H9 (cell line): Measurements from ENCODE around the gene COMMD9. TPM values are rescaled to one million over a fixed set of nuclear protein-coding genes. Genes with fewer than 3 reads are reported as not detected.

Source experiments
- DNase-seq: peaks from one replicate; pipeline ENCODE4 v3.0.0-alpha.2; 2017
- H2AFZ ChIP-seq: one replicate; pipeline ENCODE4 v1.6.1; 2013; ENCODE audit warnings: mild to moderate bottlenecking, low read length, control low read depth, moderate library complexity
- H2AK5ac ChIP-seq: 2 replicates; pipeline ENCODE4 v1.6.1; 2013; ENCODE audit warnings: low read length, control low read depth, mixed read lengths; ENCODE audit not compliant: insufficient read length
- H2BK120ac ChIP-seq: one replicate; pipeline ENCODE4 v1.6.1; 2013; ENCODE audit warnings: low read depth, mild to moderate bottlenecking, low read length, control low read depth, inconsistent platforms; ENCODE audit not compliant: poor library complexity, severe bottlenecking
- H2BK12ac ChIP-seq: 2 replicates; pipeline ENCODE4 v1.6.1; 2013; ENCODE audit warnings: low read length, control low read depth, mixed read lengths, low read depth; ENCODE audit not compliant: insufficient read length
- H2BK15ac ChIP-seq: 2 replicates; pipeline ENCODE4 v1.6.1; 2013; ENCODE audit warnings: low read depth, low read length, control low read depth
- H2BK20ac ChIP-seq: one replicate; pipeline ENCODE4 v1.6.1; 2013; ENCODE audit warnings: low read depth, mild to moderate bottlenecking, low read length, control low read depth, inconsistent platforms; ENCODE audit not compliant: poor library complexity, severe bottlenecking
- H2BK5ac ChIP-seq: 2 replicates; pipeline ENCODE4 v1.6.1; 2013; ENCODE audit warnings: low read length, control low read depth, mixed read lengths; ENCODE audit not compliant: insufficient read length
- H3K14ac ChIP-seq: 2 replicates; pipeline ENCODE4 v1.6.1; 2013; ENCODE audit warnings: low read length, control low read depth; ENCODE audit not compliant: insufficient read depth
- H3K18ac ChIP-seq: 2 replicates; pipeline ENCODE4 v1.6.1; 2013; ENCODE audit warnings: low read depth, mild to moderate bottlenecking, mixed read lengths, low read length, control low read depth; ENCODE audit not compliant: insufficient read length
- H3K23ac ChIP-seq: 2 replicates; pipeline ENCODE4 v1.6.1; 2013; ENCODE audit warnings: low read length, control low read depth, mixed read lengths, low read depth; ENCODE audit not compliant: insufficient read length
- H3K23me2 ChIP-seq: 2 replicates; pipeline ENCODE4 v1.6.1; 2013; ENCODE audit warnings: low read depth, mild to moderate bottlenecking, mixed read lengths, low read length, control low read depth; ENCODE audit not compliant: insufficient read length, poor library complexity, severe bottlenecking
- H3K27ac ChIP-seq: 2 replicates; pipeline ENCODE4 v1.5.1; 2013; ENCODE audit warnings: low read length, control low read depth, mixed read lengths, low read depth; ENCODE audit not compliant: insufficient read length
- H3K27me3 ChIP-seq: 2 replicates; pipeline ENCODE4 v1.6.1; 2013; ENCODE audit warnings: low read length, control low read depth, inconsistent platforms; ENCODE audit not compliant: insufficient read depth
- H3K4ac ChIP-seq: 2 replicates; pipeline ENCODE4 v1.6.1; 2013; ENCODE audit warnings: low read depth, mild to moderate bottlenecking, control low read depth, inconsistent platforms, low read length, moderate library complexity
- H3K4me1 ChIP-seq: 2 replicates; pipeline ENCODE4 v1.6.1; 2013; ENCODE audit warnings: low read length, control low read depth, inconsistent platforms; ENCODE audit not compliant: insufficient read depth
- H3K4me2 ChIP-seq: 2 replicates; pipeline ENCODE4 v1.6.1; 2013; ENCODE audit warnings: low read length, control low read depth, mixed read lengths; ENCODE audit not compliant: insufficient read length, insufficient read depth
- H3K56ac ChIP-seq: 2 replicates; pipeline ENCODE4 v1.6.1; 2013; ENCODE audit warnings: low read depth, mild to moderate bottlenecking, mixed read lengths, low read length, control low read depth; ENCODE audit not compliant: insufficient read length
- H3K79me1 ChIP-seq: 2 replicates; pipeline ENCODE4 v1.6.1; 2013; ENCODE audit warnings: low read depth, mild to moderate bottlenecking, moderate library complexity, low read length, control low read depth, inconsistent platforms; ENCODE audit not compliant: insufficient read depth, poor library complexity, severe bottlenecking
- H3K79me2 ChIP-seq: 2 replicates; pipeline ENCODE4 v1.6.1; 2013; ENCODE audit warnings: low read length, control low read depth, inconsistent platforms; ENCODE audit not compliant: insufficient read depth
- H3K9ac ChIP-seq: 2 replicates; pipeline ENCODE4 v1.6.1; 2013; ENCODE audit warnings: low read length, control low read depth, mixed read lengths; ENCODE audit not compliant: insufficient read length; ENCODE audit errors: extremely low read depth
- H3K9me3 ChIP-seq: one replicate; pipeline ENCODE4 v1.6.1; 2013; ENCODE audit warnings: low read depth, low read length, inconsistent platforms; ENCODE audit not compliant: control insufficient read depth
- H3T11ph ChIP-seq: one replicate; pipeline ENCODE4 v1.6.1; 2013; ENCODE audit warnings: mild to moderate bottlenecking, low read length, control low read depth, inconsistent platforms
- H4K20me1 ChIP-seq: one replicate; pipeline ENCODE4 v1.6.1; 2013; ENCODE audit not compliant: control insufficient read depth, insufficient read length, insufficient read depth
- H4K5ac ChIP-seq: 2 replicates; pipeline ENCODE4 v1.6.1; 2013; ENCODE audit warnings: low read depth, mild to moderate bottlenecking, mixed read lengths, low read length, control low read depth; ENCODE audit not compliant: insufficient read length
- H4K8ac ChIP-seq: replicated peaks from 2 replicates; pipeline ENCODE4 v1.6.1; 2013; ENCODE audit warnings: low read length, control low read depth, mixed read lengths, low read depth; ENCODE audit not compliant: insufficient read length
- H4K91ac ChIP-seq: 2 replicates; pipeline ENCODE4 v1.6.1; 2013; ENCODE audit warnings: low read depth, mild to moderate bottlenecking, moderate library complexity, mixed read lengths, low read length, control low read depth; ENCODE audit not compliant: insufficient read length
- H3K27ac Mint-ChIP-seq, 3 experiments: 2 replicates in 2 of 3; 3 replicates in 1 of 3; pipeline ENCODE4 v1.8.0; 2020 to 2021; ENCODE audit warnings: mixed read lengths in 3 of 3, mild to moderate bottlenecking in 1 of 3, moderate library complexity in 1 of 3
- H3K27me3 Mint-ChIP-seq: 2 replicates; pipeline ENCODE4 v1.8.0; 2021; ENCODE audit warnings: low read depth, mild to moderate bottlenecking, moderate library complexity, mixed read lengths
- H3K36me3 Mint-ChIP-seq, 3 experiments: 2 replicates in 2 of 3; 3 replicates in 1 of 3; pipeline ENCODE4 v1.8.0; 2020 to 2021; ENCODE audit warnings: low read depth in 3 of 3, mixed read lengths in 3 of 3; ENCODE audit not compliant: insufficient read depth in 1 of 3
- H3K4me1 Mint-ChIP-seq, 2 experiments: 2 replicates each; pipeline ENCODE4 v1.8.0; 2020; ENCODE audit warnings: mixed read lengths in 2 of 2
- H3K4me3 Mint-ChIP-seq, 2 experiments: 2 replicates in 1 of 2; 3 replicates in 1 of 2; pipeline ENCODE4 v1.8.0; 2020 to 2021; ENCODE audit warnings: mild to moderate bottlenecking in 2 of 2, mixed read lengths in 2 of 2, moderate library complexity in 1 of 2
- H3K9me3 Mint-ChIP-seq, 2 experiments: 2 replicates in 1 of 2; 3 replicates in 1 of 2; pipeline ENCODE4 v1.8.0; 2020; ENCODE audit warnings: mild to moderate bottlenecking in 2 of 2, mixed read lengths in 2 of 2, moderate library complexity in 1 of 2
- WGBS: extraction: QIAGEN DNeasy Blood & Tissue Kit; methylation state at CpG from one replicate; pipeline ENCODE4 v1.1.7; 2013; ENCODE audit warnings: missing lambda C conversion rate, low lambda C conversion rate, mixed read lengths; ENCODE audit not compliant: insufficient read length; ENCODE audit errors: extremely low coverage; 5-methylcytosine and 5-hydroxymethylcytosine counted together
- total RNA-seq: library from RNA; stranded (reverse); gene quantifications from 2 replicates; pipeline ENCODE4 v1.2.1, GENCODE V29; 2021
- TF ChIP-seq, protein P1 (sequence below): fragments of 200-600 bp; sonication (generic); conservative IDR thresholded peaks from 3 replicates; pipeline ENCODE4 v1.8.0; 2021; ENCODE audit warnings: antibody characterized with exemption, mild to moderate bottlenecking

COMMD9 gene
- total RNA-seq, 1 experiment from 2014 or later = 47.0 TPM

GRCh38 chr11:36308577-36308976, 19.4 kb upstream of the COMMD9 start:
- Histone ChIP-seq H2AFZ (no peak overlapping the region), H3K4ac (no peak overlapping the region), H3K56ac (no peak overlapping the region), H4K5ac (no peak overlapping the region), H2BK120ac (no peak overlapping the region), H2BK20ac (no peak overlapping the region), H3K9ac (no peak overlapping the region), H2BK15ac (no peak overlapping the region), H2BK5ac (no peak overlapping the region), H3K23me2 (no peaks in the 10 kb centered on the region), H3T11ph (no peak overlapping the region), H3K23ac (no peak overlapping the region), H3K9me3 (no peaks in the 10 kb centered on the region), H3K27ac (no peak overlapping the region), H4K91ac (no peak overlapping the region), H3K14ac (no peak overlapping the region), H3K79me2 (no peaks in the 10 kb centered on the region), H2BK12ac (no peak overlapping the region), H3K79me1 (no peaks in the 10 kb centered on the region), H4K8ac (no peak overlapping the region), H3K4me1 (no peaks in the 10 kb centered on the region), H2AK5ac (no peak overlapping the region), H3K4me2 (no peak overlapping the region), H3K27me3 (no peaks in the 10 kb centered on the region), H3K18ac (no peak overlapping the region), H4K20me1 (no peaks in the 10 kb centered on the region)
- TF ChIP-seq, protein P1, sequence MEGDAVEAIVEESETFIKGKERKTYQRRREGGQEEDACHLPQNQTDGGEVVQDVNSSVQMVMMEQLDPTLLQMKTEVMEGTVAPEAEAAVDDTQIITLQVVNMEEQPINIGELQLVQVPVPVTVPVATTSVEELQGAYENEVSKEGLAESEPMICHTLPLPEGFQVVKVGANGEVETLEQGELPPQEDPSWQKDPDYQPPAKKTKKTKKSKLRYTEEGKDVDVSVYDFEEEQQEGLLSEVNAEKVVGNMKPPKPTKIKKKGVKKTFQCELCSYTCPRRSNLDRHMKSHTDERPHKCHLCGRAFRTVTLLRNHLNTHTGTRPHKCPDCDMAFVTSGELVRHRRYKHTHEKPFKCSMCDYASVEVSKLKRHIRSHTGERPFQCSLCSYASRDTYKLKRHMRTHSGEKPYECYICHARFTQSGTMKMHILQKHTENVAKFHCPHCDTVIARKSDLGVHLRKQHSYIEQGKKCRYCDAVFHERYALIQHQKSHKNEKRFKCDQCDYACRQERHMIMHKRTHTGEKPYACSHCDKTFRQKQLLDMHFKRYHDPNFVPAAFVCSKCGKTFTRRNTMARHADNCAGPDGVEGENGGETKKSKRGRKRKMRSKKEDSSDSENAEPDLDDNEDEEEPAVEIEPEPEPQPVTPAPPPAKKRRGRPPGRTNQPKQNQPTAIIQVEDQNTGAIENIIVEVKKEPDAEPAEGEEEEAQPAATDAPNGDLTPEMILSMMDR = no peak
- H3K4me1 Mint-ChIP-seq = no peaks in the 10 kb centered on the region
- no peaks in the 10 kb centered on the region for H3K36me3 Mint-ChIP-seq
- no peak overlapping the region for H3K27ac Mint-ChIP-seq
- no peak for DNase-seq
- peaks cover 8% of the 10 kb centered on the region for H3K27me3 Mint-ChIP-seq
- no peak overlapping the region for H3K4me3 Mint-ChIP-seq
- peaks cover 2 to 3% of the 10 kb centered on the region in 2 experiments; a peak in 2 of 5 replicates for H3K9me3 Mint-ChIP-seq
- WGBS = no CpG with 5 or more reads among the region's 1 CpG
